Ammon's horn (tissue), 1 donor: ENCODE measurements around the gene TTC13.
"Not testable (repeated sequence)": the region's sequence is repeated elsewhere in the genome, so short reads cannot be mapped to it uniquely, and the experiment has no call there.

Source experiments
- DNase-seq: peaks from one replicate; pipeline ENCODE4 v3.0.0-alpha.2; 2016; ENCODE audit warnings: low spot score

Gene TTC13

GRCh38 chr1:230978491-230979388 lies at the start of gene TTC13, which contains the start of gene ARV1:
TSS of gene TTC13 (minus strand) at chr1:230978861. CDS start at chr1:230978830, 31 bp downstream.
TSS of gene ARV1 (plus strand) at chr1:230979094. CDS start at chr1:230979106, 12 bp downstream.
- DNase-seq, result peak; percentile 99

- no peak for DNase-seq
Measured at GRCh38 chr1:231027971-231028370, 49.3 kb upstream of the TTC13 start.

GRCh38 chr1:231027136-231027925 lies 48.7 kb upstream of the TTC13 start:
- DNase-seq, result no peak

GRCh38 chr1:231026576-231026975 lies 47.9 kb upstream of the TTC13 start:
- DNase-seq, result no peak

GRCh38 chr1:231023150-231023549 lies 44.5 kb upstream of the TTC13 start:
- no peak for DNase-seq

- DNase-seq, result not testable (repeated sequence)
Measured at GRCh38 chr1:231022543-231022942, 43.9 kb upstream of the TTC13 start.

GRCh38 chr1:231021540-231022031 lies 42.9 kb upstream of the TTC13 start:
- DNase-seq, result no peak

GRCh38 chr1:231020816-231021215 lies 42.2 kb upstream of the TTC13 start:
- DNase-seq, result no peak

GRCh38 chr1:231020139-231020601 lies 41.5 kb upstream of the TTC13 start:
- DNase-seq, result no peak

- no peak for DNase-seq
Measured at GRCh38 chr1:231019711-231020110, 41.0 kb upstream of the TTC13 start.

- DNase-seq, result no peak
Measured at GRCh38 chr1:231016966-231017365, 38.3 kb upstream of the TTC13 start.

- DNase-seq, result no peak
Measured at GRCh38 chr1:231016234-231016633, 37.6 kb upstream of the TTC13 start.

- no peak for DNase-seq
Measured at GRCh38 chr1:231013391-231014015, 34.8 kb upstream of the TTC13 start.

- DNase-seq, result no peak
Measured at GRCh38 chr1:231011963-231012362, 33.3 kb upstream of the TTC13 start.

GRCh38 chr1:231011360-231011759 lies 32.7 kb upstream of the TTC13 start:
- DNase-seq, result no peak

GRCh38 chr1:231007535-231007934 lies 28.9 kb upstream of the TTC13 start:
- not testable (repeated sequence) for DNase-seq

- DNase-seq, result no peak
Measured at GRCh38 chr1:231001892-231002291, 23.2 kb upstream of the TTC13 start.

GRCh38 chr1:231000639-231001038 lies 22.0 kb upstream of the TTC13 start:
- DNase-seq, result no peak

GRCh38 chr1:231000201-231000600 lies 21.5 kb upstream of the TTC13 start:
- no peak for DNase-seq

- DNase-seq, result no peak
Measured at GRCh38 chr1:230994860-230995259, 16.2 kb upstream of the TTC13 start.

- DNase-seq, result no peak
Measured at GRCh38 chr1:230992100-230992774, 13.6 kb upstream of the TTC13 start.
